T-cell (primary cell): Measurements from ENCODE around the gene SYNE2. TPM values are rescaled to one million over a fixed set of nuclear protein-coding genes. Genes with fewer than 3 reads are reported as not detected.

Source experiments
- ATAC-seq, 4 experiments: fragments of 200-7000 bp in 3 of 4; fragments of 150-1000 bp in 1 of 4; cut with Tn5 transposase; replicated peaks in 1 of 4; 1 replicate in 3 of 4; 2 replicates in 1 of 4; pipeline ENCODE4 v1.10.0; 2021; ENCODE audit warnings: moderate library complexity in 3 of 4, mild to moderate bottlenecking in 2 of 4, moderate number of reproducible peaks in 1 of 4
- CTCF ChIA-PET, 2 donors: fragments of 300-600 bp; sonication (Branson Sonifier 250); formaldehyde crosslinking; loops; one replicate each; lab custom pipeline; 2022; ENCODE audit warnings: antibody characterized with exemption in 2 of 2; lab: Charles Lee
- POLR2A ChIA-PET, 2 donors: fragments of 300-600 bp; sonication (Branson Sonifier 250); formaldehyde crosslinking; loops; one replicate each; lab custom pipeline; 2022; ENCODE audit warnings: antibody characterized with exemption in 2 of 2; lab: Charles Lee
- DNase-seq, 35 experiments: peaks; one replicate each; pipeline versions ENCODE4 v3.0.0 to v3.0.0-alpha.2; 2013 to 2023
- H3K27ac ChIP-seq: one replicate; pipeline ENCODE4 v1.5.1; 2013; ENCODE audit warnings: low read length
- H3K27me3 ChIP-seq, 2 experiments: replicated peaks in 1 of 2; 1 replicate in 1 of 2; 2 replicates in 1 of 2; pipeline versions ENCODE4 v1.6.1 to v1.7.0; 2013; ENCODE audit warnings: low read length in 1 of 2, mixed read lengths in 1 of 2; ENCODE audit not compliant: control insufficient read depth in 2 of 2, insufficient read depth in 2 of 2; ENCODE audit errors: extremely low read depth in 1 of 2
- H3K36me3 ChIP-seq, 2 donors: 1 replicate in 1 of 2; 2 replicates in 1 of 2; pipeline versions ENCODE4 v1.6.1 to v1.7.0; 2013; ENCODE audit warnings: low read length in 1 of 2; ENCODE audit not compliant: control insufficient read depth in 2 of 2, insufficient read depth in 1 of 2; ENCODE audit errors: extremely low read depth in 1 of 2
- H3K4me1 ChIP-seq, 2 experiments: 1 replicate in 1 of 2; 2 replicates in 1 of 2; pipeline versions ENCODE4 v1.6.1 to v1.7.0; 2013; ENCODE audit warnings: low read length in 2 of 2, mixed read lengths in 1 of 2; ENCODE audit not compliant: insufficient read depth in 2 of 2, control insufficient read depth in 1 of 2; ENCODE audit errors: extremely low read depth in 1 of 2
- H3K4me3 ChIP-seq, 2 donors: 1 replicate in 1 of 2; 2 replicates in 1 of 2; pipeline versions ENCODE4 v1.5.1 to v1.7.0; 2013; ENCODE audit warnings: mild to moderate bottlenecking in 2 of 2, low read length in 1 of 2, moderate library complexity in 1 of 2; ENCODE audit not compliant: control insufficient read depth in 1 of 2; ENCODE audit errors: extremely low read depth in 1 of 2
- H3K9me3 ChIP-seq: 2 replicates; pipeline ENCODE4 v1.7.0; 2013
- H3K27ac Mint-ChIP-seq, 2 donors: one replicate each; pipeline ENCODE4 v1.8.0; 2020 to 2021; ENCODE audit warnings: mild to moderate bottlenecking in 2 of 2, mixed read lengths in 2 of 2
- H3K27me3 Mint-ChIP-seq, 2 donors: one replicate each; pipeline ENCODE4 v1.8.0; 2021 to 2022; ENCODE audit warnings: mixed read lengths in 2 of 2
- H3K36me3 Mint-ChIP-seq: one replicate; pipeline ENCODE4 v1.8.0; 2021; ENCODE audit warnings: mixed read lengths
- H3K4me1 Mint-ChIP-seq, 3 donors: one replicate each; pipeline ENCODE4 v1.8.0; 2020 to 2022; ENCODE audit warnings: mixed read lengths in 3 of 3, mild to moderate bottlenecking in 1 of 3
- H3K4me3 Mint-ChIP-seq, 3 donors: one replicate each; pipeline ENCODE4 v1.8.0; 2020 to 2022; ENCODE audit warnings: mild to moderate bottlenecking in 3 of 3, mixed read lengths in 3 of 3, moderate library complexity in 3 of 3
- H3K9me3 Mint-ChIP-seq, 3 donors: one replicate each; pipeline ENCODE4 v1.8.0; 2020 to 2022; ENCODE audit warnings: mixed read lengths in 3 of 3
- WGBS: methylation state at CpG from one replicate; pipeline ENCODE4 v1.1.5; 2013; ENCODE audit warnings: missing lambda C conversion rate; ENCODE audit not compliant: insufficient coverage; 5-methylcytosine and 5-hydroxymethylcytosine counted together
- total RNA-seq, 35 experiments: library from RNA in 6 of 35; stranded (reverse) in 6 of 35; fragments of 120-200 nt in 1 of 35; gene quantifications; one replicate each; pipeline versions ENCODE4 v1.2.1 to v1.2.4 and lab custom pipeline; 2013 to 2026

SYNE2 gene
- total RNA-seq, 5 donors from 2014 or later (not counting 1 experiment from before 2014, with no cell fraction given) = 150 to 321 (median 229) TPM

- no peaks in the 10 kb centered on the region for H3K27me3 ChIP-seq
- ATAC-seq (no peak), DNase-seq (no peak)
- no peak overlapping the region for H3K4me3 Mint-ChIP-seq
- no peaks in the 10 kb centered on the region for H3K27me3 Mint-ChIP-seq
- ChIA-PET POLR2A (interaction anchor here in 1 of 2 donors (0.7 kb wide), 1 partner anchor 10 kb away, joined by 4 read pairs; no protein-coding TSS in a partner anchor), CTCF (no interaction called here)
- no peak overlapping the region for H3K27ac Mint-ChIP-seq
- no peak overlapping the region for H3K4me3 ChIP-seq
- no peaks in the 10 kb centered on the region for H3K4me1 ChIP-seq
- no peaks in the 10 kb centered on the region for H3K9me3 Mint-ChIP-seq
- no peaks in the 10 kb centered on the region for H3K4me1 Mint-ChIP-seq
- WGBS = no CpG with 5 or more reads among the region's 3 CpGs
- no peaks in the 10 kb centered on the region for H3K9me3 ChIP-seq
- H3K36me3 ChIP-seq = peaks cover 3 to 75% of the 10 kb centered on the region in 2 donors
- H3K36me3 Mint-ChIP-seq = peaks cover 66% of the 10 kb centered on the region
- no peak overlapping the region for H3K27ac ChIP-seq
Observed at GRCh38 chr14:64081174-64081746, 228.5 kb downstream of the SYNE2 start.

GRCh38 chr14:64082837-64083236 is 230.0 kb downstream of the SYNE2 start:
- no peak for ATAC-seq
- no peak overlapping the region for H3K27ac Mint-ChIP-seq
- peaks cover 65% of the 10 kb centered on the region for H3K36me3 Mint-ChIP-seq
- no peaks in the 10 kb centered on the region for H3K27me3 Mint-ChIP-seq
- no peaks in the 10 kb centered on the region for H3K9me3 Mint-ChIP-seq
- ChIA-PET CTCF (no interaction called here), POLR2A (interaction anchor here in 1 of 2 donors (0.6 kb wide), 1 partner anchor 841 kb away, joined by 7 read pairs; no protein-coding TSS in a partner anchor)
- Histone ChIP-seq H3K4me3 (no peak overlapping the region), H3K9me3 (no peaks in the 10 kb centered on the region), H3K27ac (no peak overlapping the region), H3K4me1 (no peaks in the 10 kb centered on the region), H3K36me3 (peaks cover 3 to 79% of the 10 kb centered on the region in 2 donors), H3K27me3 (no peaks in the 10 kb centered on the region)
- no peaks in the 10 kb centered on the region for H3K4me1 Mint-ChIP-seq
- DNase-seq = no peak
- no peak overlapping the region for H3K4me3 Mint-ChIP-seq
- WGBS = 85% methylated on average over 5 of the region's 7 CpGs

GRCh38 chr14:64088647-64088964 is 235.8 kb downstream of the SYNE2 start:
- no peaks in the 10 kb centered on the region for H3K4me1 ChIP-seq
- Mint-ChIP-seq H3K27me3 (no peaks in the 10 kb centered on the region), H3K27ac (no peak overlapping the region), H3K36me3 (peaks cover 52% of the 10 kb centered on the region), H3K4me3 (no peak overlapping the region), H3K4me1 (no peaks in the 10 kb centered on the region), H3K9me3 (no peaks in the 10 kb centered on the region)
- DNase-seq (no peak), ATAC-seq (no peak)
- POLR2A ChIA-PET = no interaction called here
- no peak overlapping the region for H3K27ac ChIP-seq
- no peaks in the 10 kb centered on the region for H3K27me3 ChIP-seq
- H3K36me3 ChIP-seq = peaks cover 13 to 73% of the 10 kb centered on the region in 2 donors
- H3K4me3 ChIP-seq = no peak overlapping the region
- CTCF ChIA-PET = interaction anchor here in 1 of 2 donors (0.6 to 0.9 kb wide), 2 partner anchors 38 to 346 kb away, joined by 3 read pairs; no protein-coding TSS in a partner anchor
- no peaks in the 10 kb centered on the region for H3K9me3 ChIP-seq

GRCh38 chr14:64089920-64090319 is 237.1 kb downstream of the SYNE2 start:
- 100% methylated on average over 1 of the region's 2 CpGs for WGBS
- no peaks in the 10 kb centered on the region for H3K4me1 ChIP-seq
- Mint-ChIP-seq H3K27ac (no peak overlapping the region), H3K27me3 (no peaks in the 10 kb centered on the region), H3K4me1 (no peaks in the 10 kb centered on the region), H3K36me3 (peaks cover 54% of the 10 kb centered on the region), H3K9me3 (no peaks in the 10 kb centered on the region), H3K4me3 (no peak overlapping the region)
- DNase-seq = no peak
- peaks cover 13 to 67% of the 10 kb centered on the region in 2 donors for H3K36me3 ChIP-seq
- H3K4me3 ChIP-seq = no peak overlapping the region
- H3K9me3 ChIP-seq = no peaks in the 10 kb centered on the region
- H3K27me3 ChIP-seq = no peaks in the 10 kb centered on the region
- no peak overlapping the region for H3K27ac ChIP-seq
- POLR2A ChIA-PET = no interaction called here
- ATAC-seq = no peak
- CTCF ChIA-PET = no interaction called here

GRCh38 chr14:64091217-64091616 is 238.4 kb downstream of the SYNE2 start:
- Mint-ChIP-seq H3K4me3 (no peak overlapping the region), H3K27me3 (no peaks in the 10 kb centered on the region), H3K27ac (no peak overlapping the region), H3K9me3 (no peaks in the 10 kb centered on the region), H3K36me3 (peaks cover 58% of the 10 kb centered on the region), H3K4me1 (no peaks in the 10 kb centered on the region)
- H3K4me3 ChIP-seq = no peak overlapping the region
- ATAC-seq (no peak), DNase-seq (no peak)
- CTCF ChIA-PET = no interaction called here
- POLR2A ChIA-PET = no interaction called here
- no peaks in the 10 kb centered on the region for H3K9me3 ChIP-seq
- H3K27ac ChIP-seq = no peak overlapping the region
- H3K36me3 ChIP-seq = peaks cover 13 to 60% of the 10 kb centered on the region in 2 donors
- no CpG with 5 or more reads among the region's 1 CpG for whole genome bisulfite sequencing
- no peaks in the 10 kb centered on the region for H3K4me1 ChIP-seq
- no peaks in the 10 kb centered on the region for H3K27me3 ChIP-seq

GRCh38 chr14:64092338-64092737 is 239.5 kb downstream of the SYNE2 start:
- Mint-ChIP-seq H3K27me3 (no peaks in the 10 kb centered on the region), H3K4me3 (no peak overlapping the region), H3K36me3 (peaks cover 63% of the 10 kb centered on the region), H3K9me3 (no peaks in the 10 kb centered on the region), H3K27ac (no peak overlapping the region), H3K4me1 (no peaks in the 10 kb centered on the region)
- Histone ChIP-seq H3K27me3 (no peaks in the 10 kb centered on the region), H3K36me3 (peaks cover 13 to 66% of the 10 kb centered on the region in 2 donors), H3K4me1 (no peaks in the 10 kb centered on the region), H3K9me3 (no peaks in the 10 kb centered on the region), H3K4me3 (no peak overlapping the region), H3K27ac (no peak overlapping the region)
- no CpG with 5 or more reads among the region's 4 CpGs for WGBS
- no peak for ATAC-seq
- CTCF ChIA-PET = no interaction called here
- POLR2A ChIA-PET = interaction anchor here in 1 of 2 donors (0.5 kb wide), 1 partner anchor 150 kb away, joined by 3 read pairs; no protein-coding TSS in a partner anchor
- DNase-seq = no peak
